Keratinocyte (primary cell): ENCODE measurements around the gene KIF5B. TPM values are rescaled to one million over a fixed set of nuclear protein-coding genes. Genes with fewer than 3 reads are reported as not detected.

Source experiments
- DNase-seq: peaks from one replicate; pipeline ENCODE4 v3.0.0-alpha.2; 2011; ENCODE audit warnings: low read depth, missing footprints, low spot score
- FAIRE-seq: peaks from 2 replicates; lab custom pipeline; 2011; peaks lifted over from hg19 to GRCh38; lab: Jason Lieb, UNC
- H2AFZ ChIP-seq: 2 replicates; pipeline ENCODE4 v1.6.0; 2012; ENCODE audit warnings: low read length, control low read depth, inconsistent platforms; ENCODE audit not compliant: control insufficient read depth
- H3K27ac ChIP-seq: 2 replicates; pipeline ENCODE4 v1.5.1; 2011; ENCODE audit warnings: low read length; ENCODE audit not compliant: control insufficient read depth, insufficient read depth
- H3K27me3 ChIP-seq: 3 replicates; pipeline ENCODE4 v1.6.0; 2011; ENCODE audit warnings: low read length; ENCODE audit not compliant: control insufficient read depth, insufficient read depth; ENCODE audit errors: extremely low read depth
- H3K36me3 ChIP-seq, 2 experiments: 2 replicates in 1 of 2; 3 replicates in 1 of 2; pipeline ENCODE4 v1.5.1; 2011; ENCODE audit warnings: low read length in 2 of 2, mild to moderate bottlenecking in 1 of 2; ENCODE audit not compliant: control insufficient read depth in 2 of 2, insufficient read depth in 2 of 2; ENCODE audit errors: extremely low read depth in 1 of 2
- H3K4me1 ChIP-seq: 3 replicates; pipeline ENCODE4 v1.5.1; 2011; ENCODE audit warnings: low read length; ENCODE audit not compliant: control insufficient read depth, insufficient read depth; ENCODE audit errors: extremely low read depth
- H3K4me2 ChIP-seq: 3 replicates; pipeline ENCODE4 v1.6.0; 2011; ENCODE audit warnings: low read depth, low read length; ENCODE audit not compliant: control insufficient read depth, insufficient read depth; ENCODE audit errors: extremely low read depth
- H3K4me3 ChIP-seq, 3 experiments: fragments of 200-600 bp in 1 of 3; sonication (generic) in 1 of 3; 2 replicates in 2 of 3; 3 replicates in 1 of 3; pipeline ENCODE4 v1.5.1; 2011 to 2016; ENCODE audit warnings: low read length in 3 of 3, mild to moderate bottlenecking in 3 of 3, control low read depth in 2 of 3, inconsistent platforms in 1 of 3, low read depth in 1 of 3, mixed read lengths in 1 of 3, mixed run types in 1 of 3, moderate library complexity in 1 of 3; ENCODE audit not compliant: control insufficient read depth in 2 of 3, insufficient read depth in 2 of 3; ENCODE audit errors: extremely low read depth in 1 of 3
- H3K79me2 ChIP-seq: 2 replicates; pipeline ENCODE4 v1.6.0; 2012; ENCODE audit warnings: low read length; ENCODE audit not compliant: control insufficient read depth, insufficient read depth
- H3K9ac ChIP-seq: 3 replicates; pipeline ENCODE4 v1.6.0; 2011; ENCODE audit warnings: low read length; ENCODE audit not compliant: control insufficient read depth, insufficient read depth; ENCODE audit errors: extremely low read depth
- H3K9me1 ChIP-seq: 3 replicates; pipeline ENCODE4 v1.6.0; 2011; ENCODE audit warnings: low read length; ENCODE audit not compliant: control insufficient read depth, insufficient read depth; ENCODE audit errors: extremely low read depth
- H3K9me3 ChIP-seq: 2 replicates; pipeline ENCODE4 v1.5.1; 2012; ENCODE audit warnings: low read depth, low read length; ENCODE audit not compliant: control insufficient read depth
- H4K20me1 ChIP-seq: 3 replicates; pipeline ENCODE4 v1.6.0; 2011; ENCODE audit warnings: low read length; ENCODE audit not compliant: control insufficient read depth, insufficient read depth; ENCODE audit errors: extremely low read depth
- CTCF ChIP-seq, 3 experiments: IDR thresholded peaks in 1 of 3; conservative IDR thresholded peaks in 1 of 3; optimal IDR thresholded peaks in 1 of 3; 2 replicates in 2 of 3; 3 replicates in 1 of 3; pipeline versions ENCODE3 to v1.5.1; 2011; ENCODE audit warnings: low read length in 3 of 3, mild to moderate bottlenecking in 3 of 3, moderate library complexity in 2 of 3, control low read depth in 1 of 3, inconsistent platforms in 1 of 3; ENCODE audit not compliant: insufficient read depth in 2 of 3; ENCODE audit errors: extremely low read depth in 1 of 3
- EZH2 ChIP-seq: IDR thresholded peaks from one replicate; pipeline ENCODE4 v1.6.1; 2012; ENCODE audit warnings: inconsistent platforms, mild to moderate bottlenecking, low read length, moderate library complexity
- dilution Hi-C: fragments of 300-500 bp; cut with MboI; formaldehyde crosslinking; loops from one replicate; pipeline ENCODE4 v1.7.0; 2020; ENCODE audit warnings: low sequenced_read_pairs; ENCODE audit not compliant: extremely low pct_ligation_motif_present
- polyA plus RNA-seq, 5 experiments: library from polyadenylated mRNA; depleted of rRNA in 3 of 5; stranded (reverse) in 3 of 5; stranded (forward) in 1 of 5; unstranded in 1 of 5; fragments of >200 nt; gene quantifications; 1 replicate in 1 of 5; 2 replicates in 3 of 5; 3 replicates in 1 of 5; pipeline versions ENCODE4 v1.2.1 to v1.2.3, GENCODE V29; 2011 to 2012; ENCODE audit warnings: missing spikeins in 2 of 5, low read depth in 1 of 5, low replicate concordance in 1 of 5

The KIF5B gene
- polyA plus RNA-seq, 1 donor (not counting 4 experiments of a cell fraction or from before 2014, with no cell fraction given): 82.1 TPM

- Histone ChIP-seq H3K9me1 (no peaks in the 10 kb centered on the region), H3K4me3 (no peak overlapping the region), H3K4me2 (no peak overlapping the region), H3K9ac (no peak overlapping the region), H3K36me3 (no peaks in the 10 kb centered on the region), H3K9me3 (no peaks in the 10 kb centered on the region), H3K79me2 (no peaks in the 10 kb centered on the region), H3K27me3 (no peaks in the 10 kb centered on the region), H2AFZ (no peak overlapping the region), H4K20me1 (no peaks in the 10 kb centered on the region), H3K27ac (no peak overlapping the region), H3K4me1 (no peaks in the 10 kb centered on the region)
- DNase-seq (no peak), FAIRE-seq (no peak)
- dilution Hi-C loops: no loop called here
- TF ChIP-seq CTCF (optimal IDR thresholded peaks at IDR 0.05 in 1 of 3, IDR thresholded peaks at IDR 0.05 in 1 of 3, conservative IDR thresholded peaks at IDR 0.05 in 1 of 3; ENCODE audit: extremely low read depth in 1 of 3, insufficient read depth in 2 of 3, low read length in 3 of 3): no peak
- TF ChIP-seq EZH2: no peak
Measured at GRCh38 chr10:32104622-32105509, 48.6 kb upstream of the KIF5B start.

GRCh38 chr10:32104181-32104580 is 48.0 kb upstream of the KIF5B start:
- Histone ChIP-seq H3K79me2 (no peaks in the 10 kb centered on the region), H2AFZ (no peak overlapping the region), H3K9ac (no peak overlapping the region), H3K27ac (no peak overlapping the region), H3K36me3 (no peaks in the 10 kb centered on the region), H3K27me3 (no peaks in the 10 kb centered on the region), H4K20me1 (no peaks in the 10 kb centered on the region), H3K9me1 (no peaks in the 10 kb centered on the region), H3K4me1 (no peaks in the 10 kb centered on the region), H3K9me3 (no peaks in the 10 kb centered on the region), H3K4me3 (no peak overlapping the region), H3K4me2 (no peak overlapping the region)
- no peak for TF ChIP-seq EZH2
- TF ChIP-seq CTCF (optimal IDR thresholded peaks at IDR 0.05 in 1 of 3, IDR thresholded peaks at IDR 0.05 in 1 of 3, conservative IDR thresholded peaks at IDR 0.05 in 1 of 3; ENCODE audit: extremely low read depth in 1 of 3, insufficient read depth in 2 of 3, low read length in 3 of 3): no peak
- dilution Hi-C loops: no loop called here
- no peak for DNase-seq
- FAIRE-seq: peak; percentile 5
